NCI-H2196 treated with DMSO at 0.1 percent for 48 hours (cell line): Measurements from ENCODE around the gene FATE1.

Experiments used
- DNase-seq: peaks from one replicate; lab custom pipeline; 2025; ENCODE audit not compliant: unreplicated experiment; lab: John Stamatoyannopoulos, UW

Gene FATE1

GRCh38 chrX:151703487-151703886, 12.3 kb upstream of the FATE1 start:
- peak; percentile 12 for DNase-seq

DNA sequence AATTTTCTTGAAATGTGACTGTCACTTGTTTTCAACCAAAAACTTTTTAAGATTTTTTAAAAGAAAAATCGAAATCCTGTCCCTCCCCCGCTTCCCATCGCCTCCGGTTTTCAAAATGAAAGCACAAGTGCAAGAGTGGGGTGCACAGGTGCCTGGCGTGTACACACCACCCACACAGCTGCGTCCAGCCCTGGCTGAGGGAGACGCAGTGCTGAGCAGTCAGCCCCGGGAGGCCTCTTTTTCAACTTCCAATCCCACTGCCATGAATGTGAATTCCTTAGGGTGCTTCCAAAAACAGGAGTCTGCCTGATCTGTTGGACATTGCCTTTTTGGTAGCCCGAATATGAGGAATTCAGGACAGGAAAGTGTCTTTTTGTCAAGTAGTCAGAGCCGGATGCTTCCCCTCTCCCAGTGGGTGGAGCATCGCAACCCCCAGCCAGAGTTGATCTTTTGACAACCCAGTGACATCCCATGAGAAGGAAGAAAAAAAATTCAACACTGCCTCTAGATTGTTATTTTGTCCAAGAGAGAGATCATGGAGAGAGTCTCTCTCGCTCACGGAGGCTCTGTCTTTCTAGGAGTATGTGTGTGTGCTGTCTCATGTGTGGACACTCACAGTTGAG, 11.7 kb upstream of the FATE1 start:
- no peak for DNase-seq

DNA sequence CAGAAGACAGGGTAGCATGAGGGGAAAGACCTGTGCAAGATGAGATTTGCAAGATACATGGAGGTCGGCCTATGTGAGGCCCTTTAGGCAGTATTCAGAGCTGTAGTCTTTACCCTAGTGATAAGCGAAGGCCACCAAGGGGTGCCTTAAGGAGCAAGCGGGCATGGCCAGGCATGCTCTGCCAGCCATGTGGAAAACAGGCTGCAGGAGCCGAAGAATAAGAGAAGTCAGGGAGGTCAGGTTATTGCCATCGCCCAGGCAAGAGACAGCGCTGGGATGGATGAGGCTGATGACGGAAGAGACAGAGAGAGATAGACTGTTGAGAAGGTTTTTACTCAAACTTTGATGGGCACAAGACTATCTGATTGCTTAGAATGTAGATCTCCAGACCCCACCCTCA, 7.0 kb upstream of the FATE1 start:
- DNase-seq: no peak

DNA sequence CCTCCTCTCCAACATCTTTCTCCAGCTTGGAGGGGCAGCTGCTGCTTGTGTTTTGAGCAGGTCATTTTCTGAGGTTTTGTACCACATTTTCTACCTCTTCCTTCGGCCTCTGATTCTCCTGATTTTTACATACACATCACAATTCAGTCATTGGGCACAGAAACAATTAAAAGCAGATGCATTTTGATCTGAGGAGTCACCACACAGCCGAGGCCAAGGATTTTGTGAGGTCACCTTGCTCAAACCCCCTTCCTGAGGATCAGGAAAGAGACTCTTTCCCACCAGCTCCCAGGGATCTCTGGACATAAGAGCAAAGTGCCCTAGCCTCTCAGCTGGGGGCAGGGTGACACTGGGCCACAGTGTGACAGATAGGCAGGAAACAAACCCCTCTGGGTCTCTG, 5.4 kb upstream of the FATE1 start:
- DNase-seq: no peak

GRCh38 chrX:151711154-151711553, 4.7 kb upstream of the FATE1 start:
- DNase-seq: no peak

DNA sequence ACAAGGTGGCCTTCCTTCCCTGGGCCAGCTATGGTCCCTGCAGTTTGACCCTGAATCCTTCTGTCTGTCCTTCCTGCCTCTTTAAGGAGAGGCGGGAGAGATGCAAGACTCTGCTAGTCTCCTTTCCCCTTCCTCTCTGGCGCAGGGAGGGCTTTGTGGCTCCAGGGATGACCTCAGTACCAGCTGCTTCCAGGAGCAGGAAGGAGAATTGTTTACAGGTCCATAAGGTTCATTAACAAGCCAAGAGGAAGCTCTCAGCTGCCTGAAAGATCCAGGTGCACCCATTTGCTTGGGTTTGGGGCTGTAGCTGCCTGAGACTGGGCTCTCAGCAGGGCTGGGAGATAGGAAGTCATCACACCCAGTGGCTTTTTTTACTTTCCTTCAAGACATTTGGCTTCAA, 4.0 kb upstream of the FATE1 start:
- peak; percentile 36 for DNase-seq

- DNase-seq: no peak
Observed at GRCh38 chrX:151712253-151712652, 3.6 kb upstream of the FATE1 start.

DNA sequence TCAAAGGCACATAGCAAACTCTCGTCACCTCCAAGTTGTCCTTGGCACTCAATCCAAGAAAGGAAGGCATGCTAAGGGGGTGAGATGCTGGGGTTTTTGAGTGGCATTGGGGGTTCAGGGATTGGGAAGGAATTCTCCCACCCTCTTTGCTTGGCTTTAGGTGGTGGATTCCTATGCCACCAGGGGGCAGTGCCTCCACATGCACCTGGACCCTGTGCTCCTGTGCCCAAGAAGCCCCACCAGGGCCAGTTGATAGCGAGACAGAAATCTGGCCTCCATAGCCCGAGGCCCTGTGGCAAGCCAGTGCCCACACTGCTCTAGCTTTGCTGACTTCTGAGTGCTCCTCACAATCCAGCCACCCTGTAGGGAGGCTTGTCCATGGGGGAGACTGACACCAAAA, 2.0 kb upstream of the FATE1 start:
- no peak for DNase-seq

DNA sequence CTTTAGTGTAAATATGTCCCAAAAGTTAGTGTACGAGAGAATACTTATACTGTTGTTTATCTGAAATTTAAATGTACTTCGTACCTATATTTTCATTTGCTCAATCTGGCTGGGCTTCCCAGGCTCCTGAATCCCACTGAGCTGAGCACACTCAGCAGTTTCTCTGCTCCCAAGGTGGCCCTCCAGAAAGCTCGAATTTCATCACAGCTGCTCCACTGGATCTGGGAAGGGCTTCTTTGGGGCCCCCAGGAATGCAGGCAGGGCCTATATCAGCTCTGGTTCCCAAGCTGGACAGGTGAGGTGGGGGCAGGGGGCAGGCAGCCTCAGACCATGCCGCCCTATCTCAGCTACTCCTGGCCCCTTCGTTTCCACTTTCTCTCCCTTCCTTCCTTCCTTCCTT, 1.5 kb upstream of the FATE1 start:
- DNase-seq: no peak

- DNase-seq: no peak
Observed at GRCh38 chrX:151722241-151722846, 6.5 kb downstream of the FATE1 start.

DNA sequence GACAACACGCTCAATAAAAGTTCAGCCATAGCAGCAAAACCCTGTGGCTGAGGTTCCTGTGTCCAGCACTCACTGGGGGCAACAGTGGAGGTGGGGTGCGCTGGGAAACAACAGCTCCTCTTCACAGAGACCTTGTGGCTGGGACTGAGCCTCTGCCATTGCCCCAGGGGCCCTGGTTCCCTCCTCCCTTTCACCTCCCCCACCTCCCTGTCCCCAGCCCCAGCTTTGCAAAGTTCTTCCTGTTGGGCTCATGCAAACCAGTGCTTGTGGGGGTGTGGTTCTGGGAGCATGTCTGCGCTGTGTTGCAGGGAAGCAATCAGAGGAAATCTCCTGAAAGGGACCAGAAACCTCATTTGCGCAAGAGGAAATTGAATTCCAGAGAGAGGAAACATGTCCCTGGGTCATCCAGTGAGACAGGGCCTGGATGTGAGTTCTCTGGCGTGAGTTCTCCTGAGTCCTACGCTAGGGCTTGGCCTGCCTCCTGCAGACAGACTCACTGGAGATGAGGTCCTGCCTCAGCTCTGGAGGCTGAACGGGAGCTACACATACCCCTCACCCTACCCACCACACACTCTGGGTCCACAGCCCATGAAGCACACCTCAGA, 7.4 kb downstream of the FATE1 start:
- no peak for DNase-seq

DNA sequence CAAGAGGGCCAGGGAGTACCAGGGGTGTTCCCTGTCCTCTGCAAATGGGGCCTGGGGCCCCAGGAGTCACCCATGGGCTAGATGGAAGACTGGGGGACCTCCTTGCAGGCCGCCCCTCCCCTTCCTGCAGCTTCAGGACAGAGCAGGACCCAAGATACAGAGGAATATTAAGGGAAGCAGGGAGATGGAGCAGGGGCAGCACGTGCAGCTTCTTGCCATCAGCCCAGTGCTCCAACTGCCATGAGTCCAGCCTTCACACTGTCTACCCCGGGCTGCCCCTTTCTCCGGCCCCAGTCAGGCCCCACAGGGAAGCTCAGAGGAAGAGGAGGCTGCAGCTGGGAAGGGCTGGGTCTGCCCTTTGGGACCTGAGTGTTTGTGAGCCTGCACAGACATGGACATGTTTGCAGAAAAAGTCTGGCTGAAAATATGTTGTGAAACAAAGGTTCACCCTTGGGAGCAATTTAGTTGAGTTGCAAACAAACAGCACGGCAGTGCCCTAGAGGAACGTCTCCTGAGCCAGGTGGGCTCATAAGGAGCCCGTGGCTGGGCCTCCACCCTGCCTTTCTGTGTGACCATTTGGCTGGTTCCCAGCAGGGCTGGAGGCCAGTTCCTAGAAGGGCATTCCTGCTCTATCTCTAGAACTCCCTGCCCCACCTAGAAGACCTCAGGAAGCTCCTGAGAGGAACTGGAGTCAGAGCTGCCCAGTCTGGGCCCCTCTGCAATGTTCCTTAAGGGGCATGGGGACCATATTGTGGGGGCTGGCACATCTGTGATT, 8.9 kb downstream of the FATE1 start:
- peak; percentile 3 for DNase-seq

DNA sequence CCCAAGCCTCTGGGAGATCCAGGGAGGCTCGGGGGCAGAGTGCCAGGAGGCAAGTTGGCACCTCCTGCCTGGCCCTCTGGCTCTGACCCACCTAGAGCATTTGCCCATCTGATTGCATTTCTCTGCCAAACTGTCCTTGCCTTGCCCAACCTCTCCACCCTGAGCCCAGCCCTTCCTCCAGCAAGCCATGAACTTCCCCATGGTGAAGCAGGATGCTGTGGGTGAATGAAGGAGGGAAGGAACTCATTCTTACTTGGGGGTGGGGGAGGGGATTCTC, 9.4 kb downstream of the FATE1 start:
- peak; percentile 8 for DNase-seq

DNA sequence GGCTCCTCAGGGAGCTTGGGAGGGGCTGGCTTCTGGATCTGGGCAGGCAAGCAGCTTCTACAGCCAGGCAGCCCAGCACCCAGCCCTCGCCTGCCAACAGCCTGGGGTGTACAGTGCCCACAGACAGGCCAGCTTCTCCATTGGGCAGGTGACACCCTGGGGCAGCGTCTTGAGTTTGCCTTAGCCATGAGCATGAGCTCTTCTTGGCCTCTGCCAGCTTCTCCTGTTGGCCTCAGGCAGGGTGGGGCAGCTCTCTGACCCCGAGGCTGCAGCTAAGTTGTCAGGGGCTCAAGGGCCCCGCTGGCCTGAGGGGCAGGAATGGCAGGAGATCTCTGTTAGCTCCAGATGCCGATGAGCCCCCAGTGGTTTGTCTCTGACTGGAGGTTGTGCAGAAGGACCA, 10.9 kb downstream of the FATE1 start:
- no peak for DNase-seq

DNA sequence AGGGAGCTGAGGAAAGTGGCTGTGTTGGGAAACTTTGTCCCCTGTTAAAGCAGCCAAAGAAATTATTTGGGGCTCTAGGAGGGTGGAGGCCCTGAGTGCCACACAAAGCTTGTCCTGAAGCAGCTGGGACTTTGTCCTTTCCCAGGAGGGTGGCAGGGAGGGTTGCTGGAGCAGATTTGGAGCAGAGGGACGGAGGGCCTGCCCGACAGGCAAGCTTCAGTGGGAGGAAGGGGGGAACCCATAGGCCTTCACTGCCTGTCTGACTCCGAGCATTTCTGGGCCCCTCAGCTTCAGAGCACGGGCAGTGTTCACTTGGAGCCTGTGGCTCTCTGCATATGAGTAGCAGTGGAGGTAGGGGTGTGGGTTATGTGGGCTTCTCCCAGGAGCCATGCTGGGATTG, 11.5 kb downstream of the FATE1 start:
- DNase-seq: no peak

- no peak for DNase-seq
Observed at GRCh38 chrX:151729056-151729725, 13.4 kb downstream of the FATE1 start.

DNA sequence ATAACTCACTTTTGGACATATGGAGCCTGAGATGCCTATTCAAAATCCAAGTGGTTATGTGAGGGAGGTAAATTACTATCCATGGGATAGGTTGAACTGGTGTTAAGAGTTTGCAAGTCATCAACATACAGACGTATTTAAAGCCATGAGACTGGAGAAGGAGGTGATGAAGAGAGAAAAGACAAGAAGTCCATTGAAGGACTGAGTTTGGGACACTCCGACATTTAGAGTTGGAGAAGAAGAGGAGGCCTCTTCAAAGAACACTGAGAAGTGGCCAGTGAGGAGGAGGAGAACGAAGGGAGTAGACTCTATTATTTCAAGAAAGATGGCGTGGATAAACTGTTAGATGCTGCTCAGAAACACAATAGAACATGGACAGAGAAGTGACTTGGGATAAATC, 18.6 kb downstream of the FATE1 start, which contains the start of gene CNGA2:
TSS of gene CNGA2 (plus strand) at position 301 of the 400 bp plus-strand sequence. CDS start 3,738 bp downstream, outside the sequence.
- no peak for DNase-seq

DNA sequence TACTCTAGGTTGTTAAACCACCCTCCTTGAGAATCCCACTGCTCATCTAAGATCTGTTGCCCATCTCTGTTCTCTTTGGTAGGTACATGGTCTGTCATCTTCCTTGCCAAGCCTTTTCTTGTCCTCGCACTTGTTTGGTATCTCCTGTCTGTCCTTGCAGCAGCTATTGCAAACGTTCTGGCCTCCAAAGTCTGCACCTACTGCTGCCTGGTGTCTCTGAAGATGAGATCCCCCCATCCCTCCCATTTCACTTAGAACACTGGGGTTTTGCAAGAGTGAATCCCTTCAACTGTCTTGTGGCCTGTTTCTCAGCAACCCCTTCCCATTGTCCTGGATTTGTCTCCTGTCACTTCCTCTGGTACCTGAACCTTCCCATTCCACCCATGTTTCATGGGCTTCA, 19.4 kb downstream of the FATE1 start:
- DNase-seq: no peak

DNA sequence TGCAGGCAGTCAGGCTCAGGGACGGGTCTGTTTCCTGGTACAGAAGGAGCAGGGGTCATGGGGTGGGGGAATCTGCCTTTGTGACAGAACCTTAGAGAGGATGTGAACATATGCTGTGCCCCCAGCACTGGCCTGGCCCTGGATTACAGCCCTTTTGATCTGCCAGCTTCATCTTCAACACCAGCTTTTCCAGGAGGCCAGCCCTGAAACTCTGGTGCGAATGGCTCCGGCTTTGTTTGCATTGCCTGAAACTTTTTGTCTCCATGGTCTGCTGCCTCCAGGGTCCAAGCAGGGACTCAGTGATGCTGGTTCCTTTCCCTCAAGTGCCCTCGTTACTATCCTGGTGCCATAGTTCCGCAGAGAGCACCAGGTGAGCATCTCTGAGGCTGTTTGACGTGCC, 20.9 kb downstream of the FATE1 start:
- no peak for DNase-seq

DNA sequence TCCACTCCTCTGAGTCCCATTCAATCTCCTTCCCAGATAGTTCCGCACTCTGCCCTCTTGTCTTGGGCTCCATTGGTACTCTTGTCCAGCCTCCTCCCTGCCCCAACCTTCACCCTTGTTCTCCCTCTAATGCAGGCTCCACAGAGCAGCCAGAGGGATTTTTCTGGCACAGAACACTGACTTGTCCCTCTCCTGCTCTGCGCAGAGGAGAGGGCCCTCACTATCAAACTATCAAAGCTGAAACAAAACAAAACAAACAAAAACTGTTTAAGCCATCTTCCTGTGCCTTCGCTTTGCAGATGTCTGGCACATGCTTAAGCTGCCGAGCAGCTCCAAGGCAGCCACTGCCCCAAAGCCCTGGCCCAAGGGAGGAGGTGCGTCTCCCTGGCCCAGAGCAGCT, 21.7 kb downstream of the FATE1 start:
- no peak for DNase-seq

- DNase-seq: no peak
Observed at GRCh38 chrX:151738751-151739150, 22.9 kb downstream of the FATE1 start.

GRCh38 chrX:151741606-151742005, 25.8 kb downstream of the FATE1 start:
- DNase-seq: no peak
